HepG2 (cell line): ENCODE data around the gene NUP62. TPM values are rescaled to one million over a fixed set of nuclear protein-coding genes. Genes with fewer than 3 reads are reported as not detected.

Experiments used
- ETS1 ChIP-seq: sonication (generic); formaldehyde crosslinking; IDR thresholded peaks from 2 replicates; pipeline ENCODE4 v1.4.0; 2020; ENCODE audit warnings: missing genetic modification reagents
- HES4 ChIP-seq: sonication (generic); formaldehyde crosslinking; IDR thresholded peaks from 2 replicates; pipeline ENCODE4 v1.9.0; 2021; ENCODE audit warnings: mild to moderate bottlenecking, missing genetic modification reagents, borderline replicate concordance
- NRL ChIP-seq: sonication (generic); formaldehyde crosslinking; IDR thresholded peaks from 2 replicates; pipeline ENCODE4 v1.5.0; 2020; ENCODE audit warnings: missing genetic modification reagents, mild to moderate bottlenecking, moderate library complexity, borderline replicate concordance
- RFXAP ChIP-seq: sonication (generic); formaldehyde crosslinking; IDR thresholded peaks from 2 replicates; pipeline ENCODE4 v1.4.0; 2020; ENCODE audit warnings: missing genetic modification reagents, borderline replicate concordance
- SAFB2 ChIP-seq: sonication (generic); formaldehyde crosslinking; IDR thresholded peaks from 2 replicates; pipeline ENCODE4 v1.5.1; 2020; ENCODE audit warnings: missing genetic modification reagents, low read depth, mild to moderate bottlenecking, borderline replicate concordance
- SNAPC5 ChIP-seq: sonication (generic); formaldehyde crosslinking; IDR thresholded peaks from 2 replicates; pipeline ENCODE4 v1.8.1; 2023; ENCODE audit warnings: mild to moderate bottlenecking, missing genetic modification reagents, borderline replicate concordance
- SPEN ChIP-seq: sonication (generic); formaldehyde crosslinking; IDR thresholded peaks from 2 replicates; pipeline ENCODE4 v1.5.1; 2020; ENCODE audit warnings: low read depth, mild to moderate bottlenecking, missing genetic modification reagents
- TGIF2 ChIP-seq: IDR thresholded peaks from 2 replicates; pipeline ENCODE4 v1.6.1; 2016; ENCODE audit warnings: control low read depth, missing compliant biosample characterization
- ZNF280D ChIP-seq: sonication (generic); formaldehyde crosslinking; IDR thresholded peaks from 2 replicates; pipeline ENCODE4 v1.5.1; 2020; ENCODE audit warnings: mild to moderate bottlenecking, missing genetic modification reagents
- ZNF564 ChIP-seq: sonication (generic); formaldehyde crosslinking; IDR thresholded peaks from 2 replicates; pipeline ENCODE4 v1.8.1; 2023; ENCODE audit warnings: mild to moderate bottlenecking, missing genetic modification reagents
- ZNF574 ChIP-seq: sonication (generic); formaldehyde crosslinking; IDR thresholded peaks from 2 replicates; pipeline ENCODE4 v1.4.0; 2020; ENCODE audit warnings: missing genetic modification reagents
- ZNF609 ChIP-seq: sonication (generic); formaldehyde crosslinking; IDR thresholded peaks from 2 replicates; pipeline ENCODE4 v1.4.0; 2020; ENCODE audit warnings: mild to moderate bottlenecking, missing genetic modification reagents, borderline replicate concordance
- polyA plus RNA-seq, 8 experiments: library from polyadenylated mRNA; depleted of rRNA in 3 of 8; stranded (reverse) in 7 of 8; unstranded in 1 of 8; fragments of >200 nt; fragmentation: Illumina TruSeq in 4 of 8; extraction: Trizol in 4 of 8; gene quantifications; 2 replicates each; pipeline versions ENCODE4 v1.2.1 to v1.2.3, GENCODE V29; 2011 to 2016; ENCODE audit warnings: low read depth in 4 of 8, missing spikeins in 1 of 8, mixed read lengths in 1 of 8; ENCODE audit not compliant: insufficient read depth in 1 of 8
- total RNA-seq, 5 experiments: library from RNA; depleted of rRNA; stranded (reverse); fragments of >200 nt; fragmentation: Illumina TruSeq; extraction: Trizol; gene quantifications; 2 replicates each; pipeline ENCODE4 v1.2.3, GENCODE V29; 2016; ENCODE audit warnings: low read depth in 1 of 5
- TF ChIP-seq, protein P1 (sequence below): sonication (generic); formaldehyde crosslinking; IDR thresholded peaks from 2 replicates; pipeline ENCODE4 v1.8.1; 2023; ENCODE audit warnings: mild to moderate bottlenecking, inconsistent platforms, moderate library complexity, missing genetic modification reagents, borderline replicate concordance

The NUP62 gene
- total and polyA plus RNA-seq, 2 of the 13 experiments (the other 11 are each of a cell fraction or from before 2014, with no cell fraction given): 16.5 to 41.5 TPM

DNA sequence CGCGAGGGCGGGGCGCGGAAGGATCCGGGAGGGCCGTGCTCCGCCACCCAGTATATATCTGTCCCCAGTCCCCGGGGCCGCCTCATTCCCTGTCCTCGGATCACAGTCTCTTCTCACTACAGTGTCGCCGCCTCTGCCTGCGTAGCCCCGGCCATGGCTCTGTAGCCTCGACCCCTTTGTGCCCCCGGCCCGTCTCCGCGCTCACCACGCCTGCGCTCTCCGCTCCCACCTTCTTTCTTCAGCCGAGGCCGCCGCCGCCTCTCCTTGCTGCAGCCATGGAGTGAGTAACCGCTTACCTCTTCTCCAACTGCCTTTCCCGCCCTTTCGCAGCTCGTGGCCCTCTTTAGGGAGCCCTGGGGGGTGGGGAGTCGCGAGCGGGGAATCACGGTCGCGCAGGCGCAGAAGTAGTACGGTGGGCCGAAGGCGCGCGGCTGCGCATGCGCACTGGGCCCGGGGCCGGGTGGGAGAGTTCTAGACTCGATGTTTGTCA lies at the start of gene NUP62, which contains the start of gene ATF5 (continued):
- TF ChIP-seq ZNF280D (CRISPR knock-in tag) (peak; percentile 64; the same call in 1 of the 2 replicates), SAFB2 (CRISPR knock-in tag) (peak; percentile 71; the same call in 1 of the 2 replicates), ZNF564 (CRISPR knock-in tag) (peak; percentile 97), NRL (CRISPR knock-in tag) (peak; percentile 77; the same call in 1 of the 2 replicates), ETS1 (CRISPR knock-in tag) (0 out of 2 replicates have a peak, but pooled peaks have one; percentile 64), SNAPC5 (peak; percentile 73; the same call in 1 of the 2 replicates), ZNF609 (CRISPR knock-in tag) (no peak; the same call in 1 of the 2 replicates), TGIF2 (CRISPR knock-in tag) (peak; percentile 28; the same call in 1 of the 2 replicates), HES4 (CRISPR knock-in tag) (peak; percentile 80), ZNF574 (CRISPR knock-in tag) (peak; percentile 88), RFXAP (CRISPR knock-in tag) (peak; percentile 85; the same call in 1 of the 2 replicates), SPEN (peak; percentile 94)
- TF ChIP-seq, protein P1, sequence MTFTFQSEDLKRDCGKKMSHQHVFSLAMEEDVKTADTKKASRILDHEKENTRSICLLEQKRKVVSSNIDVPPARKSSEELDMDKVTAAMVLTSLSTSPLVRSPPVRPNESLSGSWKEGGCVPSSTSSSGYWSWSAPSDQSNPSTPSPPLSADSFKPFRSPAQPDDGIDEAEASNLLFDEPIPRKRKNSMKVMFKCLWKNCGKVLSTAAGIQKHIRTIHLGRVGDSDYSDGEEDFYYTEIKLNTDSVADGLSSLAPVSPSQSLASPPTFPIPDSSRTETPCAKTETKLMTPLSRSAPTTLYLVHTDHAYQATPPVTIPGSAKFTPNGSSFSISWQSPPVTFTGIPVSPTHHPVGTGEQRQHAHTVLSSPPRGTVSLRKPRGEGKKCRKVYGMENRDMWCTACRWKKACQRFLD (CRISPR knock-in tag): peak; percentile 98
